HK-2 (cell line): ENCODE data around the gene NAPEPLD.
"Not testable (repeated sequence)": the region's sequence is repeated elsewhere in the genome, so short reads cannot be mapped to it uniquely, and the experiment has no call there.

Source experiments
- DNase-seq: peaks from one replicate; pipeline ENCODE4 v3.0.0-alpha.2; 2018; ENCODE audit not compliant: unreplicated experiment

The NAPEPLD gene

GRCh38 chr7:103148994-103149807, at the start of gene NAPEPLD:
Gene NAPEPLD (minus strand): TSS chr7:103149099. CDS start chr7:103128776, 20,323 bp downstream.
- DNase-seq, result peak; percentile 90

GRCh38 chr7:103198079-103198478, 49.2 kb upstream of the NAPEPLD start:
- DNase-seq, result not testable (repeated sequence)

GRCh38 chr7:103195364-103195763, 46.5 kb upstream of the NAPEPLD start:
- not testable (repeated sequence) for DNase-seq

DNA sequence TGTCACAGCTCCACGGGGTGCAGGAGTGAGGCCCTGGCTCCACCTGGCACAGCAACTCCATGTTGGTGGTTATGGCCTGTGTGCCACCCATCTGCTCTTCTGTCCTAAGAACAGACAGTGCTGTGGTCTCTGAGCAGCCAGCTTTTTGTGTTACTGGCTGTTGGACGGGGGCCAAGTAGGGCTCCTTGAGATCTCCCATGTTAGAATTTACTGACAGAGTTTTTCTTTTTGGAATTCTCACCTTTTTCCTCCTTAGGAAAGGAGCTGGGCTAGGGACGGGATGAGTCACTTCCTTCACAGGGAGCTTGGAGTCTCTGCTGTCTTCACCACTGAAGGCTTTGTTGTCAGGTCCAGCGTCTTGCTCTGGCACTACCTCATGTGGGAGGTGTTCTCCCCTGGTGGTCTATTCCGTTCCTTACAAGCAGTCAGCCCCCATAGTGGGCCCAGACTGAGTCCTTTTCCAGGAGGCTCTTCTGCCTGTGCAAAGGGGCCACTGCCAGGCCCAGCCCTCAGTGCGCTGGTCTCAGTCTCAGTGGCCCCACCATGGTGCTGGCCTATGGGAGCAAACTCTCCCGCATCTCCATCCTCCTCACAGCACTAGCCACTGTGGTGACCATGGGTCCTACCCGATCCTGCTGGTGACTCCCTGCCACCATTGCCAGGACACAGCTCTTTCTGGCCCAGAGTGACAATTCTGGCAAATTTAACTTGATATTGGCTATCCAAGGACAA, 23.7 kb upstream of the NAPEPLD start:
- not testable (repeated sequence) for DNase-seq

GRCh38 chr7:103171695-103172414, 23.0 kb upstream of the NAPEPLD start:
- DNase-seq, result not testable (repeated sequence)

DNA sequence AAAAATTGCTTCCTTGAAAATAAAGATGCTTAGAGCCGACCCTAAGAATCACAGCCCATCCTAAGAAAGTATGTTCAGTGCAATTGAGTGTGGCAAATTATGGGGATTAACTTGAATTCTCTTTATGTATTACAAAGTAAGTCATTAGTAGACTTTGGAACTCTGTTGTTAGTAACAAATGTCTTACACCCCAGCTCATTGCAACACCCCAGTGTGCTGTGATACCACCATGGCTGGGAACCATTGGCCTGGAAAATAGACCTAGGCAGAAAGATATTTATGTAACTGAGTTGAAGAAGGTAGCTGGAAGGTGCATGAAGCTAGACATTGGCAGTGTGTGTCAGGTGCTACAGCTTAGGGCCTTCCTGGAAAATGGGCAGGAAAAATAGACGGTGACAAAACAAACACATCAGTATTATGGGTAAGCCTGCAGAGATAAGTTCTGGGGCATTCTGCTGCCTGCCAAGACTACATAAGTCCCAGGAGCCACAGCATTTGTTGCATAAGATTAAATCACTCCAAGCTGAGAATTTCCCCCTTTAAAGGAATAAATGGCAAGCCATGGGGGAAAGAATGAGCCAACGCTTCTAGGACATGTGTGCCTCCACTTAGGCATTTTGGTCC, 18.1 kb upstream of the NAPEPLD start:
- not testable (repeated sequence) for DNase-seq

DNA sequence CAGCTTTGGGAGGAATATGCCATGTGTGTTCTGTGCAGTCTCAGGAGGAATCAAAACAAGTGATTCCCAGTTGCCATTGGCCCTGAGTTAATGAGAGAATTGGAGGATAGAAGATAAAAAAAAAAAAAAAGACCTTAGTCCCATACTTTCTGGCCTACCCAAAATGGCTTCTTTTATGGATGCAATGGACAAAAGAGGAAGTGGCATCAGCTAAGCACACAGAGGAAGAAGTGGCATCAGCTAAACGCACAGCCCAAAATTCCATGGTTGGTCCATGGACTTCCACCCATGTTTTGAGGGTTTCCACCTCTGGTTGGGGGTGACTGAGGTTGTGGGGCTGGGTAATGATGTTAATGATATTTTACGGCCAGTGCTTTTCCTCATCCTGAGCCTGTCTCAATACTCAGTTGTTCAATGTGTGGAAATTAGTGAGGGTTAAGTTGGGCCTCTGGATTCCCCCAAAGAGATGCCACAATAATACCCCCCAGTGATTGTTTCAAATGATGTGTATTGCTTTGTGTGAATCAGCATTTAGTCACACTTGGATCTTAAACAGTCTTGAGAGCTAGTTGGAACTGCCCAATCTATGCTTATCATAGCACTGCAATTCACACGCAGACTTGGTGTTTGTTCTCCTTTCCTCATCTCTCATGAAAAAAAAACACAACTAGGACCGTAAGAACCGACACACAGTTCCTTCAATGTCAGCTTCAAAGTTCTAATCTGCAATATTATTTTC, 14.4 kb upstream of the NAPEPLD start:
- not testable (repeated sequence) for DNase-seq

DNA sequence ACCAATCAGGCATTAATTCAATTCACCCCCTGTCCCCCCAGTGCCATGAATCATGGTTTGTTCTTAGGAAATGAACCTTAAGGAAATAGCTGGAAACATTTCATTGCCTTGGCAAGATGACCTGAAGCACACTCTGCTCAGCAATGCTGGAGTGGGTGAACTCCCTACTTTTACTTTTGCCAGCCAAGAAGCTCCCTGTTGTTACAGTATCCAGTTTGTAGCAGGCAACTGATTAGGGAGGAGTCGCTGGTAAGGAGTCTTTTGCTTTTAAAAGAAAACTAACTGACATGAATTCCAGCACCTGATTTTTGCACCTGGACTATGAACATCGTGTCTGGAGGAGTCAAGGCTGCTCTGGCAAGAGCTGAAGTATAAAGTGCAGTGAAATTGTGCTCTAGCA, 13.7 kb upstream of the NAPEPLD start:
- DNase-seq, result not testable (repeated sequence)

DNA sequence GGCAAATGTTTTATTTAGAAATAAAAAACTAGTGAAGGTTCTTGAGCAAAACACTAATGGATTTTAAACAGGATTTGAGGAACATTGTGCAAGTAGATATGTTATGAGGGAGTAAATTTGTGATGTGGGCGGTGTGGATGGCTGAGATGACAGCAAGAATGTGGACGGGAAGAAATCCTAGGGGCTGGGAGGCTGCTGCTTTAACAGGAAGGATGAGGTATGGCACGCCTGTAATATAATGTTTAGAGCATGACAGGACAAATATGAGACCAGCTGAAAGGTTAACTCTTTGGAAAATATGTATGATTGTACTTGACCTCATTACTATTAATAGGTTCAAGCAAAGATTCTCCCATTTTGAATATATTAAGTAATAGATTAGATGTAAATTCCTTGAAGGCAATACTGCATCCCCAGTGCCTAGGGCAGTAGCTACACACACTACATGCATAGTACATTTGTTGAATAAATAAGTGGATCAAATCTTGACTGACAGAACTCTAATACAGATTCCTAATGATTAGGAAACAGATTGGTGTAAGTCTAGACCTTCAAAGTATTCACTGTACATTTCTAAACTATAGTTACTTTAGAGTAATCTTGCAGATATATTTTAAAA, 13.2 kb upstream of the NAPEPLD start:
- not testable (repeated sequence) for DNase-seq

DNA sequence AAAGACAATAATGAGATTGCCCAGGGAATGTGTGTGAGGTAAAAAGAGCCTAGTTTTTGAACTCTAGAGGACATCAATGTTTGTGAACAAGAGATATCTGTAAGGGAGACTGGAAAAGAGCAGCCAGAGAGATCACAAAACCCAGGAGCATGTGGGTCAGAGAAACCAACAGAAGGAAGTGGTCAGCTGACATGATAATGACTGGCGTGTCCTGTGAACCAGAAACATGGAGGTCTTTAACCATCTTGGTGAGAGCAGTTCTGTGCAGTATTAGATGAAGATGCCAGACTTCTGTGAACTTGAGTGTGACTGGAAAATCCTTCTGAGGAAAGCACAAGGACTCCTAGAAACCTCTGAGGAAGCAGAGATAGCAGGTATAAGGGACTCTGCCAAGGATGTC, 10.2 kb upstream of the NAPEPLD start:
- DNase-seq, result not testable (repeated sequence)

GRCh38 chr7:103155331-103156024, 6.6 kb upstream of the NAPEPLD start:
- DNase-seq, result not testable (repeated sequence)

GRCh38 chr7:103154042-103154441, 5.1 kb upstream of the NAPEPLD start:
- DNase-seq, result no peak

GRCh38 chr7:103152744-103153617, 4.1 kb upstream of the NAPEPLD start:
- not testable (repeated sequence) for DNase-seq

- not testable (repeated sequence) for DNase-seq
These were observed 3.2 kb upstream of the NAPEPLD start for GRCh38 chr7:103151993-103152676.

DNA sequence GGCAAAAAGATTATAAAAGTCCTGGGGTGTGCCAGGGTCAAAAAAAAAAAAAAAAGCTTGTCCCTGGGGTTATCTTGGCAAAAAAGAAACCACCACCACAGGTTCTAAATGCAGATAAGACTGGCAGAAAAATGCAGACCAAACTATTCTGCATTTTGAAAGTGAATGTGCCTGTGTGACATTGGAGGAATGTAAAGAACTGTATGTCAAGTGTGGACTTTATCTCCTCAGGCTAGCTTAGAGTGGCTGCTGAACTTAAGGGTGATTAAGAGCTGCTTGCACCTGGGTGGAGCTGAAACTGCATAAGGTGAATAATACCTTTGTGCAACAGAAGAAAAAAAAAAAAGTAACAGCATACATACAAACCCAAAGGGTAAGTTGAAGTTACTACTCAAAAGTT, 1.3 kb upstream of the NAPEPLD start:
- no peak for DNase-seq

- DNase-seq, result no peak
These were observed 895 bp upstream of the NAPEPLD start for GRCh38 chr7:103149808-103150180.

GRCh38 chr7:103148131-103148993, 537 bp downstream of the NAPEPLD start:
- no peak for DNase-seq
